HUES64 (cell line): ENCODE data around the gene BRSK1.
A peak's percentile ranks its signal among the peaks of the same experiment; 100 is the strongest.
"Not testable (repeated sequence)": the region's sequence is repeated elsewhere in the genome, so short reads cannot be mapped to it uniquely, and the experiment has no call there.

ENCODE experiments used
- H3K27ac ChIP-seq: 2 replicates; pipeline ENCODE4 v1.7.0; 2013; ENCODE audit warnings: low read depth, low read length, inconsistent platforms
- H3K27me3 ChIP-seq: 2 replicates; pipeline ENCODE4 v1.6.1; 2013; ENCODE audit warnings: mild to moderate bottlenecking, low read length; ENCODE audit not compliant: insufficient read depth
- H3K36me3 ChIP-seq: 2 replicates; pipeline ENCODE4 v1.6.1; 2013; ENCODE audit warnings: mild to moderate bottlenecking, low read length; ENCODE audit not compliant: insufficient read depth
- H3K4me1 ChIP-seq: 2 replicates; pipeline ENCODE4 v1.6.1; 2013; ENCODE audit warnings: mild to moderate bottlenecking, low read length, moderate library complexity; ENCODE audit not compliant: insufficient read depth
- H3K4me3 ChIP-seq: 2 replicates; pipeline ENCODE4 v1.5.1; 2013; ENCODE audit warnings: mild to moderate bottlenecking, low read length, moderate library complexity
- H3K9ac ChIP-seq: 2 replicates; pipeline ENCODE4 v1.6.1; 2013; ENCODE audit warnings: mild to moderate bottlenecking, low read depth, low read length
- H3K9me3 ChIP-seq: 2 replicates; pipeline ENCODE4 v1.6.1; 2013; ENCODE audit warnings: low read depth, low read length; ENCODE audit not compliant: insufficient read depth
- WGBS: fragments of 150-250, 120-280 bp; methylation state at CpG from one replicate; pipeline ENCODE4 v1.1.7; 2013; ENCODE audit warnings: missing lambda C conversion rate; 5-methylcytosine and 5-hydroxymethylcytosine counted together

BRSK1 gene

DNA sequence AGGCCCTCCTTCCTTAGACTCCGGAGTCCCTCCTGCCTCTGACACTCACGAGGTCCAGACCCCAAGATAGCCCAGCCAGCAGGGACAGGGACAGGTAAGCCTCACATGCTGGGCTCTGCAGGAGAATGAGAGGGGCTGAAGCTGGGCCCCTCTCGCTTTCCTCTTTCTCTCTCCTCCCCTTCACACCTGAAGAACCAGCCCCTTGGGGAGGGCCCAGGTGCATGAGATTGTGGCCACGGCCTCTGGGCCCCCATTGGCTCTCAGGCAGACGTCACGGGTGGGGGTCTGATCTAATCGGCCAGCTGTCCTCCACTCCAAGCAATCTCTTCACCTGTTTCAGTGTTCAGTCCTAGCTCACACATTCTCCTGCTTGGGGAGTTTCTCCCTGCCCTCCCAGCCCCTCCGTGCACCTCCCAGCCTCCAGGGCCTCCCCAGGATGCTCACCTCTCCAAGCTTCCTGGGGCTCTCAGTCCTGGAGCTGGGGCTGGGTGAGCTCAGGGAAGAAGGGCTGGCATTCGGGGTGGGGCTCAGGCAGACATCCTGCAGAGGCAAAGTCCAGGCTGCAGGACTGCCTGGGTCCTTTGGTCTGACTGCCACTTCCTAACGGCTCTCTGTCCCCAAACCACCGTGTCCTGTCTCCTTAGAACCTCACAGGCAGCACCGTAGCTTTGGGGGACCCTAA lies 38.5 kb downstream of the BRSK1 start:
- no peak overlapping the region for H3K9ac ChIP-seq
- H3K9me3 ChIP-seq: no peaks in the 10 kb centered on the region
- no peaks in the 10 kb centered on the region for H3K27me3 ChIP-seq
- 78% methylated on average over 12 of the region's 12 CpGs for WGBS
- no peak overlapping the region for H3K4me3 ChIP-seq
- peaks cover 7% of the 10 kb centered on the region for H3K4me1 ChIP-seq
- H3K27ac ChIP-seq: no peak overlapping the region
- H3K36me3 ChIP-seq: no peaks in the 10 kb centered on the region

DNA sequence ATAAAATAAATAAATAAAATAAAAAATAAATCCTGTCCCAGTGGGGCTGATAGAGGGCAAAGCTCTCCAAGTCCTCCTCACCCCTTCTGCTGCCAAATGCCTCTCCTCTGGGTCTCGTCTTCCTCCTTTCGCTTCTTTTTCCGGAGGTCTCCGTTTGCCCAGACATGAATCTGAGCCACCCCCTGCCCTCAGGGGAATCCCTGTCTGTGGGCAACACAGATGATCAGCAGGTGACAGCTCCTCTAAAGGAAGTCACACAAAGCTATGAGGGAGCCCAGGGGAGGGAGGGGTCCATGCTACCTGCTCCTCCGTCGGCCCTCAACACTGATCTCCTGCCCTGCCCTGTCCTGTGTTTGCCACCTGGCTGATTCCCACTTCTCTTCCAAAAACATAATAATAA lies 40.9 kb downstream of the BRSK1 start:
- H3K36me3 ChIP-seq: no peaks in the 10 kb centered on the region
- no peak overlapping the region for H3K9ac ChIP-seq
- no peaks in the 10 kb centered on the region for H3K27me3 ChIP-seq
- no peaks in the 10 kb centered on the region for H3K9me3 ChIP-seq
- peaks cover 7% of the 10 kb centered on the region for H3K4me1 ChIP-seq
- H3K4me3 ChIP-seq: no peak overlapping the region
- H3K27ac ChIP-seq: no peak overlapping the region
- 94% methylated on average over 6 of the region's 6 CpGs for WGBS

DNA sequence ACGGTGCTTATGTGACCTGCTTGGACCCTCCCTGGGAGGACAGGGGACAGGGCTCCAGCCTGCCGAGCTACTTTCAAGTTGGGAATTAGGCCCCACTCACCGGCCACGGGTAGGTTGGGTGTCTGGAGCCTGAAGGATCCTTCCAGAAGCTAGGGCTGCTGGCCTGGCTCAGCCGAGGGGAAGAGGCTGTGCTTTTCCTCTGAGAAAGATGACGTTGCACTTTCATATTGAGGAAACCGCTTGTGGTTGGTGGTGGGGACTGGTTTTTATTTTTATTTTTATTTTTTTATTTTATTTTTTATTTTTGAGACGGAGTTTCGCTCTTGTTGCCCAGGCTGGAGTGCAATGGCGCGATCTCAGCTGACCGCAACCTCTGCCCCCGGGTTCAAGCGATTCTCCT lies 41.4 kb downstream of the BRSK1 start, which contains the start of gene TMEM150B:
Gene TMEM150B (minus strand): TSS at position 170 of the 400 bp plus-strand sequence. CDS start 4,305 bp downstream, outside the sequence.
- H3K27ac ChIP-seq: no peak within 1 kb of the TSS; the same call in 1 of the 2 replicates
- H3K36me3 ChIP-seq: no peaks in the 10 kb centered on the region
- no peak within 1 kb of the TSS for H3K9ac ChIP-seq
- no peaks in the 10 kb centered on the region for H3K27me3 ChIP-seq
- WGBS: 94% methylated on average over 13 of the region's 14 CpGs
- H3K9me3 ChIP-seq: no peaks in the 10 kb centered on the region
- H3K4me1 ChIP-seq: peaks cover 7% of the 10 kb centered on the region
- H3K4me3 ChIP-seq: no peak within 1 kb of the TSS

DNA sequence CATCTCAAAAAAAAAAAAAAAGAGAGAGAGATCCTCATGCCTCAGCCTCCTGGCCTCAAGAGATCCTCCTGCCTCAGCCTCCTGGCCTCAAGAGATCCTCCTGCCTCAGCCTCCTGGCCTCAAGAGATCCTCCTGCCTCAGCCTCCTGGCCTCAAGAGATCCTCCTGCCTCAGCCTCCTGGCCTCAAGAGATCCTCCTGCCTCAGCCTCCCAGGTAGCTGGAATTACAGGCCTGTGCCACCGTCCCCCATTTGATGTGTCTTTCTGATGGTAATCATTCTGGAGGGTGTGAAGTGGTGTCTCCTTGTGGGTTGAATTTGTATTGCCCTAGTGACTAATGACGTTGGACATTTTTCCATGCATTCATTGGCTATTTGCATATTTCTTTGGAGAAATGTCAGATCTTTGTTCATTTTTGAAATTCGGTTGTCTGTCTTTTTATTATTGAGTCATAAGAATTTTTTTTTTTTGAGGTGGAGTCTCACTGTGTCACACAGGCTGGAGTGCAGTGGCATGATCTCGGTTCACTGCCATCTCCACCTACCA lies 45.0 kb downstream of the BRSK1 start:
- not testable (repeated sequence) for H3K9ac ChIP-seq, H3K27ac ChIP-seq, H3K4me3 ChIP-seq, H3K9me3 ChIP-seq, H3K4me1 ChIP-seq, H3K36me3 ChIP-seq, H3K27me3 ChIP-seq
- WGBS: 94% methylated on average over 4 of the region's 4 CpGs

DNA sequence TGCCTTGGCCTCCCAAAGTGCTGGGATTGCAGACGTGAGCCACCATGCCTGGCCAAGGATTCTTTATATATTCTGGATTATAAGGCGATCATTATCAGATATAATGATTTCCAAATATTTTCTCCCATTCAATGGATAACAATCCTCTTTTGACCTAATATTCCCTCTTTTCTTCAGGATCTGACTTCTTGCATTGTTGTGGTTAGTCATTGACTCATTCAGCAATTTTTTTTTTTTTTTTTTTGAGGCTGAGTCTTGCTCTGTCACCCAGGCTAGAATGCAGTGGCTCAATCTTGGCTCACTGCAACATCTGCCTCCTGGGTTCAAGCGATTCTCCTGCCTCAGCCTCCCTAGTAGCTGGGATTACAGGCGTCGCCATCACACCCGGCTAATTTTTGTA lies 46.0 kb downstream of the BRSK1 start:
- 87% methylated on average over 6 of the region's 6 CpGs for WGBS
- H3K4me1 ChIP-seq, H3K9ac ChIP-seq: not testable (repeated sequence)

DNA sequence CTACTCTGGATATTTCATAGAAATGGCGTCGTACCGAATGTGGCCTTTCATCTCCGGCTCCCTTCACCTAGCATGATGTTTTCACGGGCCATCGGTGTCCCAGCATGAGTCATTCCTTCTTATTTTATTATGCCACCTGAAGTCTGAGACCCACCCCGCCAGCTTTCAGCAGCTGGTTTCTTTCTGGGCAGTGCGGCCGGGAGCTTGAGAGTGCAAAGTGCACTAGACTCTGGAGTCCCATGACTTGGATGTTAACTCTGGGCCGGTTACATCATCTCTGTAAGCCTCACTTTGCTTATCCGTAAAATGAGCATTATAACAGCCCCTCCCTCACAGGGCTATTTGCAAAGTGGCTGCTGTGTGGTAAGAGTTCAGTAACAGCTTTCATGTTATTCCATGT lies 50.1 kb downstream of the BRSK1 start:
- Histone ChIP-seq H3K27ac (no peak overlapping the region), H3K36me3 (no peaks in the 10 kb centered on the region), H3K9me3 (no peaks in the 10 kb centered on the region), H3K4me1 (peaks cover 5% of the 10 kb centered on the region), H3K4me3 (no peak overlapping the region), H3K9ac (no peak overlapping the region), H3K27me3 (no peaks in the 10 kb centered on the region)
- WGBS: 88% methylated on average over 11 of the region's 11 CpGs

More for the DNA sequence above, 46.0 kb downstream of the BRSK1 start:
- H3K36me3 ChIP-seq, H3K9me3 ChIP-seq, H3K27me3 ChIP-seq, H3K27ac ChIP-seq, H3K4me3 ChIP-seq: not testable (repeated sequence)

DNA sequence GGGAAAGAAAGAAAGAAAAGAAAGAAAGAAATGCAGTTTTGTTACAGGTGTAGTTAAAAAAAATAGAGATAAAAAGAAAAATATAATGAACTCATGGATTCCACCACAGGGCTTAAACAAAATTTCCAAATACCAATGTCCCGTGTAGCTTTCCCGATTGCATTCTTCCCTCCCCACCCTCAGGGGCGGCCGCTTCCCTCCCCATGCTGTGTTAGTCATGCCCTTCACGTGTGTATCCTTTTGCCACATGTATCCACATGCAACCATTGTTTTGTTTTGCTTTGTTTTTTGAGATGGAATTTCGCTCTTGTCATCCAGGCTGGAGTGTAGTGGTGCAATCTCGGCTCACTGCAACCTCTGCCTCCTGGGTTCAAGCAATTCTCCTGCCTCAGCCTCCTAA lies 52.3 kb downstream of the BRSK1 start:
- Histone ChIP-seq H3K27me3 (no peaks in the 10 kb centered on the region), H3K36me3 (no peaks in the 10 kb centered on the region), H3K9ac (no peak overlapping the region), H3K4me3 (no peak overlapping the region), H3K9me3 (no peaks in the 10 kb centered on the region), H3K27ac (no peak overlapping the region), H3K4me1 (peaks cover 5% of the 10 kb centered on the region)
- 93% methylated on average over 7 of the region's 7 CpGs for WGBS

DNA sequence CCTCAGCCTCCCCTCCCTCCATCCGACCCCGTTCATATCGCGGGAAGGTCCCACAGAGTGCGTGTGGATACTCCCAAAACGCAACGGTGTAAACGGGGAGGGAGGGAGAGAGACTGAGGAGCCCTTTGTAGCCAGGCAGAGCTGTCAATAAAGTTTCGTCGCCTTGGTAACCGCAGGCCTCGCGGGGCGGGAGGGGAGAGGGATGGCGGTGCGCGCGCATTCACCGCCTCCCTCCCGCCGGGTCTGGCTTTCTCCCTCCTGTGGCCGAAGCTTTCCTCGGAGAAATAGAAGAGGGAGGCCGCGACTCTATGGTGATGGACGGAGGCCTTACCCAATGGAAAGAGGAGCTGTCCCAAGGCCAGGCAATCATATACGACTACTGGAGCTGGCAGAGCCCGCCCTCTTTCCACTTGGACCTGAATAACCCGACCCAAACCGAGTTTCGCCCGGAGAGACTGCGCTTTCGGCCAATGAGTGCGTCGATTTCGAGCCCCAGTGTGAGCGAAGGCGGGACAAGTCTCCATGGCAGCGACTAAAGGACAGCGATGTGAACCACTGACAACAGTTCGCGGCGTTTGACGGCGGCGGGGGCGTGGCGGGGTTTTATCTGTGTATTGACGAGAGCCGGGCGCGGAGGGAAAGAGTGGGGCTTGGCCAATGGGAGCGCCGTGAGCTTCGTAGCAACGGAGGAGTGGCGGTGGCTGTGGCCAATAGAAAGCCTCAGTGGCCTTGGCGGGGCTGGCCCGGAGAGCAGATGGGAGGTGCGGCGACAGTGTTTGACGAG lies 55.5 kb downstream of the BRSK1 start, which contains the start of gene KMT5C:
Gene KMT5C (plus strand): TSS at position 772 of the 784 bp plus-strand sequence. CDS start 2,061 bp downstream, outside the sequence.
- WGBS: under 1% methylated on average over 62 of the region's 63 CpGs
- Histone ChIP-seq H3K9me3 (no peaks in the 10 kb centered on the region), H3K9ac (peak within 1 kb of the TSS; percentile 92), H3K4me1 (peaks cover 12% of the 10 kb centered on the region), H3K4me3 (peak within 1 kb of the TSS; percentile 72), H3K27ac (peak within 1 kb of the TSS; percentile 98), H3K27me3 (no peaks in the 10 kb centered on the region), H3K36me3 (peaks cover 21% of the 10 kb centered on the region)

DNA sequence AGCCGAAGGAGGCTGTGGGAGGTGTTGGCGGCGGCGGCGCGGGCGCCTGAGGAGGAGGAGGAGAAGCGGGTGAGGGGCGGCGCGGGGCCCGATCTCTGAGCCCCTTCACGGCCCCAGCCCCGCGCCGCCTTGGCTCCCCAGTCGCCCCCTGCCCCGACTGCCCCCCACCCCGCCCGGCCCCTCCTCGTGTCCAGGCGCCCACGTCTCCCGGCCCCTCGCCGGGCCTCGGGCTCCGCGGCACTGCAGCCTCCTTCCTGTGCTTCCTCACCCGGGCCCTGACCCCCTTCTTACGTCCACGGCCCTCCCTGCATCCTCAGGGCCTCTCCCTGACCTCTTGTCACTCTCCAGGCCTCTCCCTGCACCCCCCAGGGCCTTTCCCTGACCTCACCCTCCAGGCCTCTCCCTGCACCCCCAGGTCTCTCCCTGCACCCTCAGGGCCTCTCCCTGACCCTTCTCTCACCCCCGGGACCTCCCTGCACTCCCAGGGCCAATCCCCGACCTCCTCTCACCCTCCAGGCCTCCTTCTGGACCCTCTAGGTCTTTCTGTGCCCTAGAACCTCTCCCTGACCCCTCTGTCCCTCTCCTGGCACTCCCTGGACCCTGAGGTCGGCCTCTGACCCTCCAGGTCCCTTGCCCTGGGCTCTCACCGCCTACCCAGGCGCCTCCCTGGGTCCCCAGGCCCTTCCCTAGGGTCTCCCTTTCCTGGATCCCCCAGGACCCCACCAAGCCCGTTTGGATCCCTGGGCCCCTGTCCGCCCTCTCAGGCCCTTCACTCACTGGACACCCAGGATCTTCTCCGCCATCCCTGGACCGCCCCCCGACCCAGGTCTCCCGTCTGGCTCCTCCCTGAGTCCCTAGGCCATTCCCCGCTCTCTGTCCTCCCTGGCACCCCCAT lies 56.3 kb downstream of the BRSK1 start:
- H3K4me3 ChIP-seq: peak overlapping the region; percentile 72
- H3K4me1 ChIP-seq: peaks cover 12% of the 10 kb centered on the region
- H3K9me3 ChIP-seq: no peaks in the 10 kb centered on the region
- peak overlapping the region; percentile 63 for H3K9ac ChIP-seq
- 3% methylated on average over 44 of the region's 44 CpGs for WGBS
- H3K36me3 ChIP-seq: peaks cover 21% of the 10 kb centered on the region
- H3K27me3 ChIP-seq: no peaks in the 10 kb centered on the region
- peak overlapping the region; percentile 73; the same call in 1 of the 2 replicates for H3K27ac ChIP-seq

DNA sequence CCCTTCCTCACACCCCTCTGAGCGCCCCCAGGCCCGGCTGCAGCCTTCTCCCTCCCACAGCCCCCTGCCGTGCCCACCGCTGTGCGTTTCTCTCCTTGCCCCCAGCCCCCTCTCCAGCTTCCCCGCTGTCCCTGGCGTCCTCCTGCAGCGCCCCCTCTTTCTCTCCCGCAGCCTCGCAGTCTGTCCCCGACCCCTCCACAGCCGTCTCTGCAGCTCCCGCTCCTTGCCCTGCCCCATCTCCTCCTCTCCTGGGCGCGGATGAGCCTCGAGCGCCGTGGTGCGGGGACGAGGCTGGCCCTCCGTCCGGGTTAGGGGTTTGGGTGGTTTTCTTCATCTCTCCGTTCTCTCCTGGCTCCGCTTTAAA lies 57.0 kb downstream of the BRSK1 start:
- H3K36me3 ChIP-seq: peaks cover 21% of the 10 kb centered on the region
- peak overlapping the region; percentile 63 for H3K9ac ChIP-seq
- H3K27ac ChIP-seq: peak overlapping the region; percentile 73; the same call in 1 of the 2 replicates
- no peaks in the 10 kb centered on the region for H3K9me3 ChIP-seq
- peaks cover 12% of the 10 kb centered on the region for H3K4me1 ChIP-seq
- H3K4me3 ChIP-seq: peak overlapping the region; percentile 72
- no peaks in the 10 kb centered on the region for H3K27me3 ChIP-seq
- WGBS: under 1% methylated on average over 22 of the region's 24 CpGs
